ENCODE results near the gene C1orf74.

Gene C1orf74

DNA sequence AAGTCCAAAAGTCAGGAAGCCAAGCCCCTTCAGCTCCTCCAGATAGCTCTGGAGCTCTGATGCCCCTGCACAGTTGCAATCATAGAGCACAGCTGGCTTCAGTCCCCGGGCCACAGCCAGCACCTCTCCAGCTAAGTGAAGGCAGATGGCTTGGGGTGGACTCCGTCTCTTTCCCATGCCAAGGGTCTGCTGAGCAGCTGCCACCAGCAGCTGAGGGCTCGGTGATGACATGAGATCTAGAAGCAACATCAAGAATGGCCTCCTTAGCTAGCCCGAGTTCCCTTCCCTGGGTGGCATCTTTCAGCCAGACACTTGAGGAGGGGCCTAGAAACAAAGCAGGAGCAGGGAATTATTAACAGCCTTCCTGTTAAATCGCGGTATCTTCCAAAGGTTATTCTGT, 973 bp downstream of the C1orf74 start:
- peak overlapping the region; percentile 79 for H3K4me2 ChIP-seq (ENCODE audit: low read depth, low read length, poor library complexity, severe bottlenecking)
- no peaks in the 10 kb centered on the region for H3F3A ChIP-seq (ENCODE audit: low read depth)
- no peak overlapping the region for H2AFZ ChIP-seq (ENCODE audit: low read length)
- H3K9me2 ChIP-seq (replicated peaks; ENCODE audit: low read depth, low read length): no peaks in the 10 kb centered on the region; the same call in 1 of the 2 replicates
- TF ChIP-seq, protein P1, sequence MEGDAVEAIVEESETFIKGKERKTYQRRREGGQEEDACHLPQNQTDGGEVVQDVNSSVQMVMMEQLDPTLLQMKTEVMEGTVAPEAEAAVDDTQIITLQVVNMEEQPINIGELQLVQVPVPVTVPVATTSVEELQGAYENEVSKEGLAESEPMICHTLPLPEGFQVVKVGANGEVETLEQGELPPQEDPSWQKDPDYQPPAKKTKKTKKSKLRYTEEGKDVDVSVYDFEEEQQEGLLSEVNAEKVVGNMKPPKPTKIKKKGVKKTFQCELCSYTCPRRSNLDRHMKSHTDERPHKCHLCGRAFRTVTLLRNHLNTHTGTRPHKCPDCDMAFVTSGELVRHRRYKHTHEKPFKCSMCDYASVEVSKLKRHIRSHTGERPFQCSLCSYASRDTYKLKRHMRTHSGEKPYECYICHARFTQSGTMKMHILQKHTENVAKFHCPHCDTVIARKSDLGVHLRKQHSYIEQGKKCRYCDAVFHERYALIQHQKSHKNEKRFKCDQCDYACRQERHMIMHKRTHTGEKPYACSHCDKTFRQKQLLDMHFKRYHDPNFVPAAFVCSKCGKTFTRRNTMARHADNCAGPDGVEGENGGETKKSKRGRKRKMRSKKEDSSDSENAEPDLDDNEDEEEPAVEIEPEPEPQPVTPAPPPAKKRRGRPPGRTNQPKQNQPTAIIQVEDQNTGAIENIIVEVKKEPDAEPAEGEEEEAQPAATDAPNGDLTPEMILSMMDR (conservative IDR thresholded peaks at IDR 0.05; ENCODE audit: low read length): no peak
- TF ChIP-seq EZH2phosphoT487 (IDR thresholded peaks at IDR 0.05; ENCODE audit: borderline replicate concordance): no peak
- H3K9me3 ChIP-seq (ENCODE audit: insufficient read depth, low read depth, low read length): no peaks in the 10 kb centered on the region
- no peaks in the 10 kb centered on the region for H4K20me1 ChIP-seq (ENCODE audit: insufficient read depth, low read length, poor library complexity, severe bottlenecking)
- H3K27me3 ChIP-seq (ENCODE audit: insufficient read depth, low read length, poor library complexity, severe bottlenecking): peaks cover 35% of the 10 kb centered on the region
- peak overlapping the region; percentile 87 for H3K9ac ChIP-seq (ENCODE audit: low read depth, low read length, poor library complexity, severe bottlenecking)
- peaks cover 15% of the 10 kb centered on the region; the same call in 1 of the 2 replicates for H3K79me2 ChIP-seq (ENCODE audit: insufficient read depth, low read length)
- peak overlapping the region; percentile 87 for H3K4me3 ChIP-seq (ENCODE audit: low read length, poor library complexity, severe bottlenecking)
- H3K36me3 ChIP-seq (ENCODE audit: insufficient read depth, low read length): peaks cover 19% of the 10 kb centered on the region; the same call in 1 of the 2 replicates
- peaks cover 15% of the 10 kb centered on the region for H3K4me1 ChIP-seq (ENCODE audit: insufficient read depth, low read length, poor library complexity, severe bottlenecking)

DNA sequence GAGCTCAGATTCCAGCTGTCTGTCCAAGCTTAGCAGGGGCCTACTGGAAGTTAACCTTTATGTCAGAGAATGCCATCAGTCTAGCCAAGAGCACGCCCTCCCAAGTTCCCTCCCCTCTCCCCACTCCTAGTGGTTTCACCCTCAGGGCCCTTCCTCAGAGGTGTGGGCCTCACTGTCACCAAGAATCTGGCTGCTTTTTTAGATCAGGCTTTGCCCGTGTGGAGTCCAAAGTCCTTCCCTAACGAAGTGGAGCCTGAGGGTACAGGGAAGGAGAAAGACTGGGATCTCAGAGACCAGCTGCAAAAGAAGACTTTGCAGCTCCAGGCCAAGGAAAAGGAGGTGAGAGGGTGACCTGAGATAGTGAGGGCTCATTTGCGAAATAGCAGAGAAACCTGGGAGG, 4.1 kb downstream of the C1orf74 start:
- Histone ChIP-seq H2AFZ (ENCODE audit: low read length) (no peak overlapping the region), H4K20me1 (ENCODE audit: insufficient read depth, low read length, poor library complexity, severe bottlenecking) (no peaks in the 10 kb centered on the region), H3K79me2 (ENCODE audit: insufficient read depth, low read length) (peaks cover 15% of the 10 kb centered on the region; the same call in 1 of the 2 replicates), H3K4me3 (ENCODE audit: low read length, poor library complexity, severe bottlenecking) (no peak overlapping the region), H3K9me3 (ENCODE audit: insufficient read depth, low read depth, low read length) (no peaks in the 10 kb centered on the region), H3F3A (ENCODE audit: low read depth) (no peaks in the 10 kb centered on the region), H3K27me3 (ENCODE audit: insufficient read depth, low read length, poor library complexity, severe bottlenecking) (peaks cover 4% of the 10 kb centered on the region), H3K4me1 (ENCODE audit: insufficient read depth, low read length, poor library complexity, severe bottlenecking) (peaks cover 15% of the 10 kb centered on the region), H3K4me2 (ENCODE audit: low read depth, low read length, poor library complexity, severe bottlenecking) (no peak overlapping the region), H3K36me3 (ENCODE audit: insufficient read depth, low read length) (peaks cover 48% of the 10 kb centered on the region), H3K9ac (ENCODE audit: low read depth, low read length, poor library complexity, severe bottlenecking) (no peak overlapping the region), H3K9me2 (replicated peaks; ENCODE audit: low read depth, low read length) (no peaks in the 10 kb centered on the region; the same call in 1 of the 2 replicates)
- TF ChIP-seq, protein P1 (conservative IDR thresholded peaks at IDR 0.05; ENCODE audit: low read length): no peak
- TF ChIP-seq EZH2phosphoT487 (IDR thresholded peaks at IDR 0.05; ENCODE audit: borderline replicate concordance): no peak

DNA sequence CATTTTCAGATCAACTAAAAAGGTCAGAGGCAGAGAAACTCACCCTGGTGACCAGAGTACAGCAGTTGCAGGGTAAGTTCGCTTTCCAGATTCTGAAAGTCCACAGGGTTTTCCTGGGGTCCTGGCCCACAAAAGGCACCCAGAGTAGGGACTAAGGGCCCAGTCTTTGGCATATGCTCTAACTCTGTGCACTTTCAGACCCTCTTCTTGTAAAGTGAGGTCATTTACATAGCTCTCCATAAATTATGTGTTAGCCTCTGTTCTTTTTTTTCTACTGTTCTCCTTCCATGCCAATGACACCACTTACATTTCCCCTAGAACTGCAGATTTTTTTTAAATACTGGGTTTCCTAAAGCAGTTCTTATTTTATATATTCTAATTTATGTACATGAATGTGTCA, 6.3 kb downstream of the C1orf74 start:
- H4K20me1 ChIP-seq (ENCODE audit: insufficient read depth, low read length, poor library complexity, severe bottlenecking): no peaks in the 10 kb centered on the region
- no peaks in the 10 kb centered on the region for H3K9me3 ChIP-seq (ENCODE audit: insufficient read depth, low read depth, low read length)
- no peaks in the 10 kb centered on the region for H3K27me3 ChIP-seq (ENCODE audit: insufficient read depth, low read length, poor library complexity, severe bottlenecking)
- H3K79me2 ChIP-seq (ENCODE audit: insufficient read depth, low read length): peaks cover 4% of the 10 kb centered on the region; the same call in 1 of the 2 replicates
- H3F3A ChIP-seq (ENCODE audit: low read depth): no peaks in the 10 kb centered on the region
- H3K4me2 ChIP-seq (ENCODE audit: low read depth, low read length, poor library complexity, severe bottlenecking): no peak overlapping the region
- H2AFZ ChIP-seq (ENCODE audit: low read length): no peak overlapping the region
- H3K9me2 ChIP-seq (replicated peaks; ENCODE audit: low read depth, low read length): no peaks in the 10 kb centered on the region
- H3K36me3 ChIP-seq (ENCODE audit: insufficient read depth, low read length): peaks cover 64% of the 10 kb centered on the region
- H3K4me3 ChIP-seq (ENCODE audit: low read length, poor library complexity, severe bottlenecking): no peak overlapping the region
- no peak overlapping the region for H3K9ac ChIP-seq (ENCODE audit: low read depth, low read length, poor library complexity, severe bottlenecking)
- TF ChIP-seq, protein P1 (conservative IDR thresholded peaks at IDR 0.05; ENCODE audit: low read length): no peak
- no peak for TF ChIP-seq EZH2phosphoT487 (IDR thresholded peaks at IDR 0.05; ENCODE audit: borderline replicate concordance)
- peaks cover 3% of the 10 kb centered on the region for H3K4me1 ChIP-seq (ENCODE audit: insufficient read depth, low read length, poor library complexity, severe bottlenecking)

Data from Loucy (cell line).